Measurements from ENCODE around the gene CDAN1.

CDAN1 gene

GRCh38 chr15:42731461-42731860 lies 5.5 kb downstream of the CDAN1 start:
- TF ChIP-seq, protein P1, sequence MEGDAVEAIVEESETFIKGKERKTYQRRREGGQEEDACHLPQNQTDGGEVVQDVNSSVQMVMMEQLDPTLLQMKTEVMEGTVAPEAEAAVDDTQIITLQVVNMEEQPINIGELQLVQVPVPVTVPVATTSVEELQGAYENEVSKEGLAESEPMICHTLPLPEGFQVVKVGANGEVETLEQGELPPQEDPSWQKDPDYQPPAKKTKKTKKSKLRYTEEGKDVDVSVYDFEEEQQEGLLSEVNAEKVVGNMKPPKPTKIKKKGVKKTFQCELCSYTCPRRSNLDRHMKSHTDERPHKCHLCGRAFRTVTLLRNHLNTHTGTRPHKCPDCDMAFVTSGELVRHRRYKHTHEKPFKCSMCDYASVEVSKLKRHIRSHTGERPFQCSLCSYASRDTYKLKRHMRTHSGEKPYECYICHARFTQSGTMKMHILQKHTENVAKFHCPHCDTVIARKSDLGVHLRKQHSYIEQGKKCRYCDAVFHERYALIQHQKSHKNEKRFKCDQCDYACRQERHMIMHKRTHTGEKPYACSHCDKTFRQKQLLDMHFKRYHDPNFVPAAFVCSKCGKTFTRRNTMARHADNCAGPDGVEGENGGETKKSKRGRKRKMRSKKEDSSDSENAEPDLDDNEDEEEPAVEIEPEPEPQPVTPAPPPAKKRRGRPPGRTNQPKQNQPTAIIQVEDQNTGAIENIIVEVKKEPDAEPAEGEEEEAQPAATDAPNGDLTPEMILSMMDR (IDR thresholded peaks at IDR 0.05; ENCODE audit: low read depth, low read length, missing control alignments): no peak
- DNase-seq (ENCODE audit: extremely low read depth, low read depth): no peak
- no peak overlapping the region for H3K4me3 ChIP-seq (replicated peaks; ENCODE audit: low read depth, low read length)

DNA sequence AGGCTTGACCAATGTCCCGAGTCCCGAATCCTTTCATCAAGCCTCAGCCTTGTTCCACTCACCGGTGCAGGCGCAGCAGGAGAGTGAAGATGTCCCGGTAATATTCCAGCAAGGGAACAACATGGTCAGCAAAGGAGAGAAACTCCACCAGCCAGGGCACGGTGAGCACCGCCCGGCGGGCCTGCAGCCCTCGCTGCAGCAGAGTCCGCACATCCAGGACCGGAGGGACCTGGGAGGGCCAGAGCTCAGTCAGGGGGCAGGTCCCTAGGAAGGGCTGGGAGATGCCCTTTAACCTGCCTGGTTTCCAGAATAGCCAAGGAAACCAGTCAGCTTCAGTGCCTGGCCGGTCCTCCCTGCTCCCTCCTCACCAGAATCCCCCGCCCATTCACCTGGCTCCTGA lies 6.4 kb downstream of the CDAN1 start:
- no peak overlapping the region for H3K4me3 ChIP-seq (replicated peaks; ENCODE audit: low read depth, low read length)
- no peak for DNase-seq (ENCODE audit: extremely low read depth, low read depth)
- TF ChIP-seq, protein P1 (IDR thresholded peaks at IDR 0.05; ENCODE audit: low read depth, low read length, missing control alignments): no peak

DNA sequence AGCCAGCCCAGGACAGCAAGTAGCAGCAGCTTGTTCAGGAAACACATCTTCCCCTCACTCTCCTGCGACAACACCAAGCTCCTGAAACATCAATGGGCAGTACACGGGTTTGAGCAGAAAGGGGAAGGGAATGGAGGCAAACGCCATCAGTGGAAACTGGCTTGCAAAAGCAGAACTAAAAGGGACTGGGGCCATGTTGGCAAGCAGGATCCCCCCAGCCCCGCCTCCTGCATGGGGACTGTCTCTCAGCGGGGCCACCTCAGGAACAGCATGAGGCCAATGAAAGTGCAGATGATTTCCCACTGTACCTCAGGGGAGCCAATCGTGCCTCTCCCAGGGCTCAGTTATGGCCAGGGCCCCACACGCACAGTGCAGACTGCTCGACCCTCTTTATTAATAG lies 6.8 kb downstream of the CDAN1 start:
- H3K4me3 ChIP-seq (replicated peaks; ENCODE audit: low read depth, low read length): no peak overlapping the region
- DNase-seq (ENCODE audit: extremely low read depth, low read depth): no peak
- TF ChIP-seq, protein P1 (IDR thresholded peaks at IDR 0.05; ENCODE audit: low read depth, low read length, missing control alignments): no peak

- TF ChIP-seq, protein P1 (IDR thresholded peaks at IDR 0.05; ENCODE audit: low read depth, low read length, missing control alignments): no peak
- no peak overlapping the region for H3K4me3 ChIP-seq (replicated peaks; ENCODE audit: low read depth, low read length)
- DNase-seq (ENCODE audit: extremely low read depth, low read depth): no peak
These were observed 7.5 kb downstream of the CDAN1 start for GRCh38 chr15:42729409-42729808.

DNA sequence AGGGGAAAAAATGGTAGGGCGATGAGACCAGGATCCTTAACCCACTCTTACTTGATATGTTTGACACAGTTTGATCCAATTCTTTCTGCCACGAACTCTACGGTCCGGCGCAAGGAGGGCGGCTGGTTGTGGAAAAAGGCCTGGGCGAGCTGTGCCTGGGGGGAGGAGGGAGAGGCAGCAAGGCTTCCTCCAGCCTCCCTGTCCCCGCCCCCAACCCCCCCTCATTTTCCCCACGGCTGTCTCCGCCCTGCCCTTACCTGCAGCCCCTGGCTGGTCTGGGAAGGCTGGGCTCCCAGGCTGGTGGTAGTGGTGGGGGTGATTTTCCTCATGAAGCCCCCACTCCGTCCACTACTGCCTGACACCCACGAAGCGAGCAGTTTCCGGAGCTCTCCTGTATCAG lies 8.0 kb downstream of the CDAN1 start:
- TF ChIP-seq, protein P1 (IDR thresholded peaks at IDR 0.05; ENCODE audit: low read depth, low read length, missing control alignments): no peak
- DNase-seq (ENCODE audit: extremely low read depth, low read depth): no peak

DNA sequence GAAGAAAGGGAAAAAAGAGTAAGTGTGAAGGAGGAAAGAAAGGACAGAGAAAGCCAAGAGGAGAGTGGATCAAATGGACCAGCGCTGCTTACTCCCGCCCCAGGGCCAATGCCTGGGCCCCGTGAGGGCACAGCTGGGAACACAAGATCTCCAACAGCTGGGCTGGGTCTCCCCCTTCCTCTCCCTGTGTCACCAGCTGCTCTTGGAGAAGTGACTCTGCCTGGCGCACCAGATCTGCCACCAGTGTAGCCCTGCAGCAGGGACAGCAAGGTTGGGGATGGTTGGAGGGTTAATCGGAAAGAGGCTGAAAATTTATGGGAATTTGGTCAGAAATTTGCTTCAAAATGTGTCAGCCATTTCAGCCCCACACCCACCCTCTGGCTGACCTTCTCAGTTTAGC lies 8.4 kb downstream of the CDAN1 start:
- no peak for DNase-seq (ENCODE audit: extremely low read depth, low read depth)
- H3K4me3 ChIP-seq (replicated peaks; ENCODE audit: low read depth, low read length): no peak overlapping the region
- TF ChIP-seq, protein P1 (IDR thresholded peaks at IDR 0.05; ENCODE audit: low read depth, low read length, missing control alignments): no peak

More for the DNA sequence above, 8.0 kb downstream of the CDAN1 start:
- no peak overlapping the region for H3K4me3 ChIP-seq (replicated peaks; ENCODE audit: low read depth, low read length)

GRCh38 chr15:42727750-42728381 lies 9.1 kb downstream of the CDAN1 start:
- no peak overlapping the region for H3K4me3 ChIP-seq (replicated peaks; ENCODE audit: low read depth, low read length)
- TF ChIP-seq, protein P1 (IDR thresholded peaks at IDR 0.05; ENCODE audit: low read depth, low read length, missing control alignments): no peak
- DNase-seq (ENCODE audit: extremely low read depth, low read depth): no peak

Data from HFF-Myc (cell line).